Activated B cell treated with CpG ODN at 0.5 μM for 24 hours (primary cell): ENCODE data around the gene HOXA10. TPM values are rescaled to one million over a fixed set of nuclear protein-coding genes. Genes with fewer than 3 reads are reported as not detected.

ENCODE experiments used
- ATAC-seq: fragments of 200-7000 bp; cut with Tn5 transposase; one replicate; pipeline ENCODE4 v1.10.0; 2021; ENCODE audit warnings: low read depth, mild to moderate bottlenecking, moderate library complexity
- CTCF ChIA-PET: fragments of 350-600 bp; sonication (Branson Sonifier 250); formaldehyde crosslinking; loops from one replicate; lab custom pipeline; 2021; ENCODE audit warnings: antibody characterized with exemption; lab: Charles Lee
- POLR2A ChIA-PET: fragments of 350-600 bp; sonication (Branson Sonifier 250); formaldehyde crosslinking; loops from one replicate; lab custom pipeline; 2021; ENCODE audit warnings: antibody characterized with exemption; lab: Charles Lee
- DNase-seq: peaks from one replicate; pipeline ENCODE4 v3.0.0; 2022
- H3K27ac Mint-ChIP-seq: one replicate; pipeline ENCODE4 v1.8.0; 2020; ENCODE audit warnings: mixed read lengths
- H3K27me3 Mint-ChIP-seq: one replicate; pipeline ENCODE4 v1.8.0; 2021; ENCODE audit warnings: mixed read lengths
- H3K36me3 Mint-ChIP-seq: one replicate; pipeline ENCODE4 v1.8.0; 2021; ENCODE audit warnings: low read depth, mixed read lengths
- H3K4me1 Mint-ChIP-seq: one replicate; pipeline ENCODE4 v1.8.0; 2021; ENCODE audit warnings: mixed read lengths
- H3K4me3 Mint-ChIP-seq: one replicate; pipeline ENCODE4 v1.8.0; 2020; ENCODE audit warnings: mild to moderate bottlenecking, mixed read lengths
- H3K9me3 Mint-ChIP-seq: one replicate; pipeline ENCODE4 v1.8.0; 2020; ENCODE audit warnings: mixed read lengths
- intact Hi-C: fragments of 100-400 bp; cut with micrococcal nuclease; formaldehyde crosslinking; loops from one replicate; pipeline ENCODE4 v1.15.1; 2024
- total RNA-seq: library from RNA; stranded (reverse); gene quantifications from 2 replicates; pipeline ENCODE4 v1.2.3, GENCODE V29; 2022
- TF ChIP-seq, protein P1 (sequence below): fragments of 200-600 bp; IDR thresholded peaks from one replicate; pipeline ENCODE4 v1.8.0; 2022; ENCODE audit warnings: antibody characterized with exemption, mild to moderate bottlenecking

Gene HOXA10
- total RNA-seq, 1 donor from 2014 or later: 0.24 TPM

DNA sequence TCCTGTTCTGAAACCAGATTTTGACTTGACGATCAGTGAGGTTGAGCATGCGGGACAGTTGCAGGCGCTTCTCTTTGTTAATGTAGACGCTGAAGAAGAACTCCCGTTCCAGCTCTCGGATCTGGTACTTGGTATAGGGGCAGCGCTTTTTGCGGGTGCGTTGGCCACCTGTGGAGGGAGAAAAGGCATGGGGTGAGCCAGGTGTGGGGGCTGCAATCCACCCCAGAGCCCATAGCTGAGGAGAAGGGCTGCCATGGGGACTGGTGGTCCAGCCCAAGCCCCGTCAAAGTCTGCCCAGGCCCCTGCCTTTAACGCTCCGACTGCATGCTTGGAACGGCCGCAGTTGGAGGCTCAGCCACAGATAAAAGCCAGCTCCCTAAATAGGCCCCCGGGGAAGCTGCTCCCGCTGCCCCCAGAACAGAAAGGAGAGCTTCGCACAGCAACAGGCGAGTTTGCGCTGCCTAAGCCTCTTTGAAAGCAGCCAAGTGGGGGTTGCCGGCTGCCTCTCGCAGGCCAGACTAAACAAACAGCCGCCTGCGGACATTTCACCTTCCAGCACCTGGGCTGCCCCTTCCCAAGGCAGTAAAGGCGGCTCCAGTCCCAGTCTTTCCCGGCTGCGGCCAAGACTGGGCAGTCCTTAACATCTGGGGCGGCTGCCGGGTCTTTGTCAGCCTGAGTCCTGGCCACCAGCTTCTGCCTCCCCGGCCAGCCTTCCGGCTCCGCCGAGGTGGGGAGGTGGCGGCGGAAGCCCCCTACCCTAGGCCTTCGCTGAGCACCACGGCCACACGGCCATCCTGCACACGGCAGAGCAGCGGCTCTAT lies 9.0 kb upstream of the HOXA10 start:
- ChIA-PET POLR2A (interaction anchor here (2.1 kb wide), 1 partner anchor 10 kb away, joined by 6 read pairs; no protein-coding TSS in a partner anchor), CTCF (interaction anchor here (0.9 to 2.3 kb wide), 2 partner anchors 13 to 1331 kb away, joined by 3 to 7 read pairs; no protein-coding TSS in a partner anchor)
- Mint-ChIP-seq H3K36me3 (no peaks in the 10 kb centered on the region), H3K27ac (no peak overlapping the region), H3K4me1 (peaks cover 34% of the 10 kb centered on the region), H3K27me3 (peaks cover 72% of the 10 kb centered on the region), H3K4me3 (no peak overlapping the region), H3K9me3 (no peaks in the 10 kb centered on the region)
- peak; percentile 16 for DNase-seq
- intact Hi-C loops: no loop called here
- no peak for ATAC-seq
- TF ChIP-seq, protein P1, sequence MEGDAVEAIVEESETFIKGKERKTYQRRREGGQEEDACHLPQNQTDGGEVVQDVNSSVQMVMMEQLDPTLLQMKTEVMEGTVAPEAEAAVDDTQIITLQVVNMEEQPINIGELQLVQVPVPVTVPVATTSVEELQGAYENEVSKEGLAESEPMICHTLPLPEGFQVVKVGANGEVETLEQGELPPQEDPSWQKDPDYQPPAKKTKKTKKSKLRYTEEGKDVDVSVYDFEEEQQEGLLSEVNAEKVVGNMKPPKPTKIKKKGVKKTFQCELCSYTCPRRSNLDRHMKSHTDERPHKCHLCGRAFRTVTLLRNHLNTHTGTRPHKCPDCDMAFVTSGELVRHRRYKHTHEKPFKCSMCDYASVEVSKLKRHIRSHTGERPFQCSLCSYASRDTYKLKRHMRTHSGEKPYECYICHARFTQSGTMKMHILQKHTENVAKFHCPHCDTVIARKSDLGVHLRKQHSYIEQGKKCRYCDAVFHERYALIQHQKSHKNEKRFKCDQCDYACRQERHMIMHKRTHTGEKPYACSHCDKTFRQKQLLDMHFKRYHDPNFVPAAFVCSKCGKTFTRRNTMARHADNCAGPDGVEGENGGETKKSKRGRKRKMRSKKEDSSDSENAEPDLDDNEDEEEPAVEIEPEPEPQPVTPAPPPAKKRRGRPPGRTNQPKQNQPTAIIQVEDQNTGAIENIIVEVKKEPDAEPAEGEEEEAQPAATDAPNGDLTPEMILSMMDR: no peak

DNA sequence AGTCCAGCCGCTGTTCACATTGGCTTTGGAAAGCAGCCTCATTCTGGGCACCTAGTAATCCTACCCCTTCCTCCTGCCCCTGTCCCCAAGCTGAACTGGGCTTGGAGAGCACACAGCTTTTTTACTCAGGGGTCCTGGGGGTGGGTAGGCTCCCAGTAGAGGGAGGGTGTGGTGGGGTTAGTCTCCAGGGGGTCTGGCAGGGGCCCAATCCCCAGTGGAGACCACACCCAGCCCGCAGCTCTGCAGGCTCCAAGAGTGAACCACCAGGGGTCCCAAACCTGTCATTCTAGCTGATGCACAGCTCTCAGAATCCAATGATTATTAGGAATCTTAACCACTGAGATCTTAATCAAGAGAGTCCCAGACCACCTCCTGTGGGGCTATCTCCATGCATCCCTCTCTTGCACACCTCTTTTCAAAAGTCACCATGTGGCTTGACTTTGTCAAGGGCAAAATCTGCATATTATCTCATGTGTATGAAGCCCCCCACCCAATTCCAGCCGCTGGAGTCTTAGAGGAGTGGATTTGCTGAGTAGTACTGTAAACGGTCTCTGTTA lies 8.2 kb upstream of the HOXA10 start:
- Mint-ChIP-seq H3K27ac (no peak overlapping the region), H3K9me3 (no peaks in the 10 kb centered on the region), H3K27me3 (peaks cover 73% of the 10 kb centered on the region), H3K4me1 (peaks cover 29% of the 10 kb centered on the region), H3K4me3 (no peak overlapping the region), H3K36me3 (no peaks in the 10 kb centered on the region)
- CTCF ChIA-PET: interaction anchor here (0.9 to 2.3 kb wide), 3 partner anchors 14 to 1330 kb away, joined by 3 to 7 read pairs (median 3); no protein-coding TSS in a partner anchor
- POLR2A ChIA-PET: interaction anchor here (2.1 kb wide), 1 partner anchor 9 kb away, joined by 6 read pairs; no protein-coding TSS in a partner anchor
- DNase-seq (no peak), ATAC-seq (no peak)
- intact Hi-C loops: no loop called here
- TF ChIP-seq, protein P1: no peak

DNA sequence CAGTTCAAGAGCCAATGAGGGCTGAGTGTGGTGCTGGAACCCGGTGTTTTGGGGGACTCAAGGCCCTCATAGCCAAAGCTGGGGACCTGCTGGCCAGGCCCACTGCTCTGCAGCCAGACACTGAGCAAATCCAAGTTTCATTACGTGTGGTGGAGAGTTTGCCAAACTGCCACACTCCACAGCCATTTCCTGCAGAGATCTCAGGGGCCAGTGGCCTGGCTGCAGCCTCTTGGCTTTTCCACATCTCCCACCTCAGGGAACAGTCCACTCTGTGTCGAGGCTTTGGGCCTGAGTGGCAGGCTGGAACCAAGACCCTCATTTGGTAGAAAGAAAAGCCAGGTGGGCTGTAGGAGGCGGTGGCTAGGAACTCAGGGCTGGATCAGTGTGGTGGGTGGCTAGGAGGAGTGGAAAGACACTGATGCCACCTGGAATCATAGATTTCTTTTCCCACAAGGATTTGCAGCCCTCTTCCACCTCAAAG lies 7.7 kb upstream of the HOXA10 start:
- ChIA-PET CTCF (interaction anchor here (1.3 kb wide), 1 partner anchor 19 kb away, joined by 3 read pairs; no protein-coding TSS in a partner anchor), POLR2A (no interaction called here)
- intact Hi-C loops: no loop called here
- TF ChIP-seq, protein P1: no peak
- no peaks in the 10 kb centered on the region for H3K36me3 Mint-ChIP-seq
- no peak for ATAC-seq
- H3K27me3 Mint-ChIP-seq: peaks cover 70% of the 10 kb centered on the region
- no peaks in the 10 kb centered on the region for H3K9me3 Mint-ChIP-seq
- H3K27ac Mint-ChIP-seq: no peak overlapping the region
- peaks cover 29% of the 10 kb centered on the region for H3K4me1 Mint-ChIP-seq
- no peak overlapping the region for H3K4me3 Mint-ChIP-seq
- DNase-seq: no peak

DNA sequence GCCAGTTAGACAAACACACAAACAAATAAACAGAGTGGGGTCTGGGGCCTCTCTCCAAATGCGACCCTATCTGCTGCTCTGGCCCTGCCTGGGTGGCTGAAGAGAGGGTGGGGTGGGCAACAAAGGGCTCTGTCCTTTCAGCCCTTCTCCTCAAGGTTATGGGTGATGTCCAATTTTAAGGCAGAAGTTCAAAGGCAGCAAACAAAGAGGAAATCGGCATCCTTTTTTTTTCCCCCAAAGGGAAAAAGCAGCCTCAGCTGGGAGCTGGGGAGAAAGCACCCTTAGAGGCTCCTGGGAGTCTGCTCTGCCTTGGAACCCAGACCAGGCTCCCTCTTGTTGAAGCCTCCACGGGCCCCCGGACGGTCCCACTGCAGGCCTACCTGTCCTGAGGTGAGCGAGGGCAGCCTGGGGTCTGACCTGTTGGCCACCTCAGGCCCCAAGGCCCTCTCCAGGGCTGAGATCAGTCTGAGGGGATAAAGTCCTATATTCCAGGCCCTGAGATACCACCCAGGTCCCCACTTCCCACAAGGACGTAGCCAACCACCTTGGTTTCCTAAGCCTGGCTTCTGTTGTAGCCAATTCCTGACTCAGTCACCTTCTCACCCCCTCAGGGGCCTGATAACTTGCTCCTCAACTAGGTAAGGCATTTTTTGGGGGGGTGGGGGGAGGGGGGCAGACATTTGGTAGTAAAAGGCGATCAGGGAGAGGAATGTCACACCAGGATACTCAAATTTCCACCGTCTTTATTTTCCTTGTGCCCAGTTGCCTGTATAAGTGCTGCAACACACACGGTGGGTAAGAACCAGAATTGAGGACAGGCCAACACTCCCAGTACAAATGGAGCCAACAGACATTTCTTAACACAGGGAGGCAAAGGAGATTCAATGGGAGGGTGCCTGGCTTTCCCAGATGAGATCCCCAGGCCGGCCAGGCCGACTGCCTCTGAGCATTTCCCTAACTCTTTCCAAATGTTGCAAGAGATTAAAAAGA lies 6.6 kb upstream of the HOXA10 start:
- no peak for ATAC-seq
- DNase-seq: peak; percentile 10
- TF ChIP-seq, protein P1: no peak
- peaks cover 70% of the 10 kb centered on the region for H3K27me3 Mint-ChIP-seq
- no peaks in the 10 kb centered on the region for H3K9me3 Mint-ChIP-seq
- H3K36me3 Mint-ChIP-seq: no peaks in the 10 kb centered on the region
- peaks cover 22% of the 10 kb centered on the region for H3K4me1 Mint-ChIP-seq
- CTCF ChIA-PET: interaction anchor here (1.2 to 2.0 kb wide), 5 partner anchors 9 to 1288 kb away, joined by 3 to 10 read pairs (median 5); no protein-coding TSS in a partner anchor
- POLR2A ChIA-PET: interaction anchor here (0.6 kb wide), 1 partner anchor 38 kb away, joined by 4 read pairs; no protein-coding TSS in a partner anchor
- intact Hi-C loops: no loop called here
- H3K4me3 Mint-ChIP-seq: no peak overlapping the region
- no peak overlapping the region for H3K27ac Mint-ChIP-seq
